Activated T-helper 9 cell treated with anti-CD3 and anti-CD28 coated beads, Interleukin-2, amount 50 U/mL, for 16 hours (primary cell): Measurements from ENCODE around the gene TSPAN4.

Experiments used
- DNase-seq: peaks from one replicate; pipeline ENCODE4 v3.0.0-alpha.2; 2020; ENCODE audit warnings: low read depth

The TSPAN4 gene

GRCh38 chr11:836700-837099 is 6.0 kb upstream of the TSPAN4 start:
- no peak for DNase-seq

- no peak for DNase-seq
Observed at GRCh38 chr11:837189-837989, 5.3 kb upstream of the TSPAN4 start.

- DNase-seq: no peak
Observed at GRCh38 chr11:837990-838307, 4.7 kb upstream of the TSPAN4 start.

- DNase-seq: no peak
Observed at GRCh38 chr11:838441-839279, 4.0 kb upstream of the TSPAN4 start.

GRCh38 chr11:839280-839623 is 3.4 kb upstream of the TSPAN4 start:
- no peak for DNase-seq

- no peak for DNase-seq
Observed at GRCh38 chr11:839875-840617, 2.6 kb upstream of the TSPAN4 start.

- no peak for DNase-seq
Observed at GRCh38 chr11:841981-842369, 677 bp upstream of the TSPAN4 start.

GRCh38 chr11:843086-843734 is 558 bp downstream of the TSPAN4 start:
- DNase-seq: no peak

- DNase-seq: no peak
Observed at GRCh38 chr11:843818-844692, 1.4 kb downstream of the TSPAN4 start.

- DNase-seq: no peak
Observed at GRCh38 chr11:844693-845644, 2.3 kb downstream of the TSPAN4 start.

- DNase-seq: no peak
Observed at GRCh38 chr11:845872-846495, 3.3 kb downstream of the TSPAN4 start.

GRCh38 chr11:846496-847098 is 3.9 kb downstream of the TSPAN4 start:
- DNase-seq: no peak

- DNase-seq: no peak
Observed at GRCh38 chr11:847876-848275, 5.2 kb downstream of the TSPAN4 start.

- DNase-seq: peak; percentile 50
Observed at GRCh38 chr11:848380-848931, 5.8 kb downstream of the TSPAN4 start.

- no peak for DNase-seq
Observed at GRCh38 chr11:849104-849824, 6.6 kb downstream of the TSPAN4 start.

GRCh38 chr11:849951-850774 is 7.5 kb downstream of the TSPAN4 start:
- DNase-seq: no peak
